ENCODE data around the gene CYP11A1.

Gene CYP11A1

DNA sequence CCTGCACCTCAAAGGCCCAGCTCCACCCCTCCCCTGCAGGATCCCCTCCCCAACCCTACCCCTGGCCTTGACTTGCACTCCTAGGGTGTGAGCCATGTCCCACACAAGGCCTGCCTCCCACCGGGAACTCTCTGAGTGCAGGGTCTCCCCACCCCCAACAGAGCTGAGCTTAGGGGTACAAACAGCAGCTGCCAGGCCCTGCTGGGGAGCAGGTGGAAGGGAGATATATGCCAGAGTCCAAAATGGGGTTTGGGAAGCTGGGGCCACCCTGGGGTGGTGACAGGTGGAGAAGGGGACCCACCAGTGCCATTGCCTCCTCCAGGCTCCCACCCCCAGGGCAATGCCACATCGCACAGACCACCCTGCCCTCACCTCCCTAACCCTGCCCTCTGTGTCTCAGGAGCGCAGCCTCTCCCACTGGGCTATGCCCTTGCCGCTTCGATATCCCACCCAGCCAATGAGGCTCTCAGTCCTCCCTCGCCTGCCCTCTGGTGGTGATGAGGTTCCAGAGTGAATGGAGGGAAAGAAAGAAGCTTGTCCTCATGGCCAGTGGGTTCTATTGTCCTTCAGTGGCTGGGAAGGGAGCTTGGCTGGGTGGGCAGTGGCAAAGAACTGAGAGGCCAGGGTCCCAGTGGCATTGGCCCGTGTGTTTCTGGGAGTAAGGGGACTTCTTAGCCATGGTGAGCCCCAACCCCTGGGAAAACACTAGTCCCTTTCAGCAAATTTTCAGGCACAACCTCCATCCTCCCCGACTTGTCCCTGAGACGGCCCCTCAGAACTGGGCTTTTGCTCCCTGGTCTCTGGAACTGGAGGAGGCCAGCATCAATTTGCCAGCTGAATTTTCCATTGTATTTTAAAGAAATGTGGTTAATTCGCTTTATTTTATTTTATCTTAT is 46.8 kb downstream of the CYP11A1 start:
- Histone ChIP-seq H3K4ac (ENCODE audit: low read depth, low read length) (no peak overlapping the region), H3K4me2 (ENCODE audit: low read length) (no peak overlapping the region), H3K27ac (ENCODE audit: low read depth, low read length) (no peak overlapping the region), H3K27me3 (ENCODE audit: insufficient read depth, low read length) (no peaks in the 10 kb centered on the region), H4K91ac (ENCODE audit: low read depth, low read length) (no peak overlapping the region), H3K9me3 (ENCODE audit: insufficient read depth, low read depth, low read length) (no peaks in the 10 kb centered on the region), H3K9ac (ENCODE audit: low read length) (no peak overlapping the region), H4K8ac (ENCODE audit: low read depth, low read length) (no peak overlapping the region), H2AFZ (ENCODE audit: insufficient read depth, low read length, poor library complexity) (no peak overlapping the region), H2BK12ac (ENCODE audit: low read length) (peak overlapping the region; percentile 3), H3K23ac (ENCODE audit: low read length) (no peak overlapping the region), H2AK5ac (ENCODE audit: low read length) (no peak overlapping the region), H3K4me3 (ENCODE audit: low read depth, low read length) (no peak overlapping the region), H4K12ac (ENCODE audit: low read depth, low read length) (no peak overlapping the region), H3K14ac (ENCODE audit: low read length) (no peak overlapping the region), H2BK120ac (ENCODE audit: insufficient read depth, low read length, poor library complexity) (no peak overlapping the region), H3K18ac (ENCODE audit: low read length) (no peak overlapping the region), H3K79me1 (ENCODE audit: low read length) (peaks cover 2% of the 10 kb centered on the region), H2BK5ac (ENCODE audit: low read depth, low read length, poor library complexity) (no peak overlapping the region), H3K36me3 (ENCODE audit: control insufficient read depth in 1 of 2, insufficient read depth in 2 of 2, low read length in 2 of 2) (no peaks in the 10 kb centered on the region), H3K4me1 (ENCODE audit: control insufficient read depth in 1 of 2, insufficient read depth in 2 of 2, low read length in 2 of 2) (peaks cover 8 to 15% of the 10 kb centered on the region in 2 experiments), H3K79me2 (ENCODE audit: control insufficient read depth, insufficient read depth, low read length, poor library complexity) (no peaks in the 10 kb centered on the region)
- WGBS (ENCODE audit: extremely low coverage, insufficient coverage, insufficient read length) = no CpG with 5 or more reads among the region's 10 CpGs
- peak; percentile 43 to 77 for DNase-seq

DNA sequence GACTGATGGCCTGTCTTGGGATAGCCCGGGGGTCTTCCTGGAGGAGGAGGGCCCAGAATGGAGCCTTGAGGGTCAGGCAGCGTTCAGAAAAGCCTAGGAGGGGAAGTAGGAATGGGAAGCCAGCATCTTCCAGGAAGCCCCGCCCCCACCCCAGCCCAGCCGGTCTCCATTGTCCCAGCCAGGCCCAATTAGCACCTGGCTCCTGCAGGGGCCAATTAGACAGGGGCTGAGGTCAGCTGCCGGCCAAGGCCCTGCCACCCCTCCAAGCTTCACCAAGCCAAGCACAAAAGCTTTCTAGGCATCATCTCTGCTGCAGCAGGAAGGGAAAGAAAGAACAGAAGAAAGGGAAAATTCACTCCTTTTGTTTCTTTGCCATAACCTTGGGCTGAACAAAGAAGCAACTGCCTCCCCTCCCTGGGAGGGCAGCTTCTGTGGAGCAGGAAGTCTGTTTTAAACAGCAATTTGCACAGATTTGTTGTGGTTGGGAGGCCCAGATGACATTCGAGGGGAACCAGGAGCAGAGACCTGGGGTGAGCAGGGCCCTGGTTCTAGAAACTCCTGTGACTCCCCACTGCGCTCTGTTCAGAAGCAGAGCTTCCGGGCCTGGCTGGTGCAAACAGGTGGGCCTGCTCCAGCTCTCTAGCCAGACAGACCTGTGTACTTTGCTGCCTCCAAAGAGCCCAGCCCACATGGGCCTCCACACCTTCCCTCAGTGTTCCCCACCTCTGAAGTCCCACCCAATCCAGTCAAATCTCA is 47.7 kb downstream of the CYP11A1 start:
- H2AK5ac ChIP-seq (ENCODE audit: low read length) = no peak overlapping the region
- no peaks in the 10 kb centered on the region for H3K79me2 ChIP-seq (ENCODE audit: control insufficient read depth, insufficient read depth, low read length, poor library complexity)
- H3K4me2 ChIP-seq (ENCODE audit: low read length) = no peak overlapping the region
- no peak overlapping the region for H3K9ac ChIP-seq (ENCODE audit: low read length)
- H3K4ac ChIP-seq (ENCODE audit: low read depth, low read length) = no peak overlapping the region
- WGBS (ENCODE audit: extremely low coverage, insufficient coverage, insufficient read length) = no CpG with 5 or more reads among the region's 8 CpGs
- peak overlapping the region; percentile 3 for H2BK12ac ChIP-seq (ENCODE audit: low read length)
- peaks cover 11 to 12% of the 10 kb centered on the region in 2 experiments for H3K4me1 ChIP-seq (ENCODE audit: control insufficient read depth in 1 of 2, insufficient read depth in 2 of 2, low read length in 2 of 2)
- no peak overlapping the region for H3K18ac ChIP-seq (ENCODE audit: low read length)
- no peak overlapping the region for H3K14ac ChIP-seq (ENCODE audit: low read length)
- H3K79me1 ChIP-seq (ENCODE audit: low read length) = peaks cover 2% of the 10 kb centered on the region
- peak; percentile 33 to 54 for DNase-seq
- no peaks in the 10 kb centered on the region for H3K27me3 ChIP-seq (ENCODE audit: insufficient read depth, low read length)
- no peak overlapping the region for H2AFZ ChIP-seq (ENCODE audit: insufficient read depth, low read length, poor library complexity)
- H2BK120ac ChIP-seq (ENCODE audit: insufficient read depth, low read length, poor library complexity) = no peak overlapping the region
- no peak overlapping the region for H3K27ac ChIP-seq (ENCODE audit: low read depth, low read length)
- H3K4me3 ChIP-seq (ENCODE audit: low read depth, low read length) = no peak overlapping the region
- H3K9me3 ChIP-seq (ENCODE audit: insufficient read depth, low read depth, low read length) = no peaks in the 10 kb centered on the region
- H4K12ac ChIP-seq (ENCODE audit: low read depth, low read length) = no peak overlapping the region
- no peak overlapping the region for H2BK5ac ChIP-seq (ENCODE audit: low read depth, low read length, poor library complexity)
- H3K23ac ChIP-seq (ENCODE audit: low read length) = no peak overlapping the region
- no peaks in the 10 kb centered on the region for H3K36me3 ChIP-seq (ENCODE audit: control insufficient read depth in 1 of 2, insufficient read depth in 2 of 2, low read length in 2 of 2)
- no peak overlapping the region for H4K8ac ChIP-seq (ENCODE audit: low read depth, low read length)
- H4K91ac ChIP-seq (ENCODE audit: low read depth, low read length) = no peak overlapping the region

DNA sequence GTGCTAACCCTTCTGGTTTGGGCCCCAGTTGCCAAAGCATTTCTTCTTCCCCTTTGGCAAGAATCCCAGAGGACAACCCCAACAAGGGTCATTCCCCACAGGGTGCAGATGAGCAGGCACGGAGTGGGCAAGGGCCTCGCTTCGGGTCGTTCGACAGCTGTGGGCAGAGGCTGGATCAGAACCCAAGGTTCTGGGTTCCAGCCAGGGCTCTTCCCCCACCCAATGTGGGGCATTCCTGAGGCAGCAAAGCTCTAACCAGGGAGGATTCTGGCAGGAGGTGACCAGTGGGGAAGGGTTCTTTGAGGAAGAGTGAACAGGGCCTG is 48.3 kb downstream of the CYP11A1 start:
- Histone ChIP-seq H3K23ac (ENCODE audit: low read length) (no peak overlapping the region), H3K14ac (ENCODE audit: low read length) (no peak overlapping the region), H2BK5ac (ENCODE audit: low read depth, low read length, poor library complexity) (no peak overlapping the region), H4K12ac (ENCODE audit: low read depth, low read length) (no peak overlapping the region), H3K4me2 (ENCODE audit: low read length) (no peak overlapping the region), H3K79me1 (ENCODE audit: low read length) (peaks cover 2% of the 10 kb centered on the region), H3K9ac (ENCODE audit: low read length) (no peak overlapping the region), H3K4ac (ENCODE audit: low read depth, low read length) (no peak overlapping the region), H3K18ac (ENCODE audit: low read length) (no peak overlapping the region), H2BK120ac (ENCODE audit: insufficient read depth, low read length, poor library complexity) (no peak overlapping the region), H4K8ac (ENCODE audit: low read depth, low read length) (no peak overlapping the region), H3K27me3 (ENCODE audit: insufficient read depth, low read length) (no peaks in the 10 kb centered on the region), H3K36me3 (ENCODE audit: control insufficient read depth in 1 of 2, insufficient read depth in 2 of 2, low read length in 2 of 2) (no peaks in the 10 kb centered on the region), H2BK12ac (ENCODE audit: low read length) (no peak overlapping the region), H3K4me3 (ENCODE audit: low read depth, low read length) (no peak overlapping the region), H3K27ac (ENCODE audit: low read depth, low read length) (no peak overlapping the region), H3K9me3 (ENCODE audit: insufficient read depth, low read depth, low read length) (no peaks in the 10 kb centered on the region), H3K4me1 (ENCODE audit: control insufficient read depth in 1 of 2, insufficient read depth in 2 of 2, low read length in 2 of 2) (peaks cover 12 to 14% of the 10 kb centered on the region in 2 experiments), H2AK5ac (ENCODE audit: low read length) (no peak overlapping the region), H4K91ac (ENCODE audit: low read depth, low read length) (peak overlapping the region; percentile 16), H2AFZ (ENCODE audit: insufficient read depth, low read length, poor library complexity) (no peak overlapping the region), H3K79me2 (ENCODE audit: control insufficient read depth, insufficient read depth, low read length, poor library complexity) (no peaks in the 10 kb centered on the region)
- no peak for DNase-seq
- WGBS (ENCODE audit: extremely low coverage, insufficient coverage, insufficient read length) = no CpG with 5 or more reads among the region's 5 CpGs

DNA sequence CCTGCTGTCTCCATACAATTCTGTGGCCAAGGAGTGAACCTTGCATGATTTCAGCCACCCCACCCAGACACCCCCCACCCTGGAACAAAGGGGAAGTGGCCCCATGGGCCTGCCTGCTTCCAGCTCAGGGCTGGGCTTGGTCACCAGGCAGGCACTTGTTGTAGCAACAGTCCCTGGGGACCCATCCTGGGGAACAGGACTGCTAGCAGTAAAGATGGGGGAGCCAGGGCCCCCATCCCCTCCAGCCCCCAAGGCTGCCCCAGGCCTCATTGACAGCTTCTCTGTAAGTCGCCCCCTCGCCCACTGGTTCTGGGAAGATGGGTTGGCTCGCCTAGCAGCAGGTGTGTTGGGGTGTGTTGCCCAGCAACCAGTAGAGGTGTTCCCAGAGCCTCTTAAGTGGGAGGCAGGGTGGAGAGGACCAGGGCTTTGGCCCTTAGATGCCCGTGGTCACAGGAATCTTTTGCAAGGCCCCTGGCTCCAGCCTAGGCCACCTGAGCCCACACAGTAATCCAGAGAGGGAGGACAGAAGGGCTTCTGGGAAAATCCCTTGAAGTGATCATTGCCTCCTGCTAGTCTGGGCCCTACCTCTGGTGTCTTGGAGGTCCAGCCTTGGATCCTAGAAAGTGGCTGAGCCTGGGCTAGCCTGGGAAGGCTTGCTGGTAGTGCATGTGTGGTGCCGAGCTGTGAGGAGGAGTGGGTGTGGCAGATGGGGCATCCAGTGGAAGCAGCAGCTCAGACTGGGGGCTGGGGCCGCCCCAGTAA is 48.9 kb downstream of the CYP11A1 start:
- Histone ChIP-seq H2BK120ac (ENCODE audit: insufficient read depth, low read length, poor library complexity) (no peak overlapping the region), H3K9ac (ENCODE audit: low read length) (no peak overlapping the region), H2AK5ac (ENCODE audit: low read length) (no peak overlapping the region), H2BK5ac (ENCODE audit: low read depth, low read length, poor library complexity) (no peak overlapping the region), H3K9me3 (ENCODE audit: insufficient read depth, low read depth, low read length) (no peaks in the 10 kb centered on the region), H3K4me2 (ENCODE audit: low read length) (no peak overlapping the region), H3K4me3 (ENCODE audit: low read depth, low read length) (no peak overlapping the region), H3K79me1 (ENCODE audit: low read length) (peaks cover 2% of the 10 kb centered on the region), H3K14ac (ENCODE audit: low read length) (no peak overlapping the region), H4K8ac (ENCODE audit: low read depth, low read length) (no peak overlapping the region), H2BK12ac (ENCODE audit: low read length) (no peak overlapping the region), H4K12ac (ENCODE audit: low read depth, low read length) (no peak overlapping the region), H3K18ac (ENCODE audit: low read length) (no peak overlapping the region), H3K4ac (ENCODE audit: low read depth, low read length) (no peak overlapping the region), H3K27me3 (ENCODE audit: insufficient read depth, low read length) (no peaks in the 10 kb centered on the region), H3K79me2 (ENCODE audit: control insufficient read depth, insufficient read depth, low read length, poor library complexity) (no peaks in the 10 kb centered on the region), H3K27ac (ENCODE audit: low read depth, low read length) (no peak overlapping the region), H4K91ac (ENCODE audit: low read depth, low read length) (peak overlapping the region; percentile 53), H3K23ac (ENCODE audit: low read length) (no peak overlapping the region), H3K4me1 (ENCODE audit: control insufficient read depth in 1 of 2, insufficient read depth in 2 of 2, low read length in 2 of 2) (peaks cover 12 to 14% of the 10 kb centered on the region in 2 experiments), H3K36me3 (ENCODE audit: control insufficient read depth in 1 of 2, insufficient read depth in 2 of 2, low read length in 2 of 2) (no peaks in the 10 kb centered on the region), H2AFZ (ENCODE audit: insufficient read depth, low read length, poor library complexity) (no peak overlapping the region)
- no CpG with 5 or more reads among the region's 6 CpGs for WGBS (ENCODE audit: extremely low coverage, insufficient coverage, insufficient read length)
- DNase-seq = peak in 1 of 2 donors; percentile 18

Measured in trophoblast cell (in vitro differentiated cells and primary cell).